Mucosa of descending colon (tissue), 3 donors: ENCODE results near the gene ZNF791. TPM values are rescaled to one million over a fixed set of nuclear protein-coding genes. Genes with fewer than 3 reads are reported as not detected.
A peak's percentile ranks its signal among the peaks of the same experiment; 100 is the strongest.
"Not testable (repeated sequence)": the region's sequence is repeated elsewhere in the genome, so short reads cannot be mapped to it uniquely, and the experiment has no call there.

ENCODE experiments used
- ATAC-seq: fragments of 200-7000 bp; cut with Tn5 transposase; one replicate; pipeline ENCODE4 v1.9.1; 2020; ENCODE audit warnings: mild to moderate bottlenecking, moderate library complexity
- DNase-seq, 3 donors: peaks; one replicate each; pipeline ENCODE4 v3.0.0-alpha.2; 2020
- H3K36me3 ChIP-seq: fragments of 200-600 bp; one replicate; pipeline ENCODE4 v1.8.0; 2021; ENCODE audit warnings: low read depth, mild to moderate bottlenecking
- H3K4me1 ChIP-seq: fragments of 200-600 bp; one replicate; pipeline ENCODE4 v1.8.0; 2021; ENCODE audit warnings: low read depth, mild to moderate bottlenecking
- H3K4me3 ChIP-seq: fragments of 200-600 bp; one replicate; pipeline ENCODE4 v1.8.0; 2021; ENCODE audit warnings: mild to moderate bottlenecking
- H3K9me3 ChIP-seq: fragments of 200-600 bp; one replicate; pipeline ENCODE4 v1.8.0; 2021; ENCODE audit warnings: mild to moderate bottlenecking
- CTCF ChIP-seq: fragments of 200-600 bp; IDR thresholded peaks from one replicate; pipeline ENCODE4 v1.8.0; 2022; ENCODE audit warnings: antibody characterized with exemption, mild to moderate bottlenecking
- intact Hi-C, 2 donors: fragments of 100-400 bp; cut with DNase I in 1 of 2; cut with micrococcal nuclease in 1 of 2; formaldehyde crosslinking; loops; one replicate each; pipeline versions ENCODE4 v1.11.0 to v1.11.1; 2022; cut with DNase I, micrococcal nuclease
- total RNA-seq, 3 donors: library from RNA; stranded (reverse); fragmentation: NEBNext Ultra II Directional in 2 of 3; extraction: Animal tissue kit (Norgen Biotek cat#: 25700) in 2 of 3; gene quantifications; one replicate each; pipeline versions ENCODE4 v1.2.1 to v1.2.4, GENCODE V29; 2021 to 2023
- donor health status: DM: no; HTN: no; CAD: no; lungs with moderate emphysema.
- donor health status: DM: no; HTN: no; CAD: no.
- donor health status: DM: no; HTN: yes; CAD: no.

Gene ZNF791
- total RNA-seq, 3 donors from 2014 or later: 22.5 to 29.7 (median 26.9) TPM

- DNase-seq: no peak
- no peak for TF ChIP-seq CTCF
- no peaks in the 10 kb centered on the region for H3K36me3 ChIP-seq
Observed at GRCh38 chr19:12597594-12597993, 13.1 kb upstream of the ZNF791 start.

GRCh38 chr19:12603714-12604113, 7.0 kb upstream of the ZNF791 start:
- TF ChIP-seq CTCF: no peak
- intact Hi-C loops: no loop called here
- DNase-seq (no peak), ATAC-seq (peak; percentile 31)
- Histone ChIP-seq H3K36me3 (no peaks in the 10 kb centered on the region), H3K4me3 (no peak overlapping the region), H3K4me1 (no peaks in the 10 kb centered on the region), H3K9me3 (no peaks in the 10 kb centered on the region)

More at GRCh38 chr19:12597594-12597993, 13.1 kb upstream of the ZNF791 start:
- Histone ChIP-seq H3K9me3 (no peaks in the 10 kb centered on the region), H3K4me1 (no peaks in the 10 kb centered on the region), H3K4me3 (no peak overlapping the region)
- no peak for ATAC-seq
- intact Hi-C loops: no loop called here

DNA sequence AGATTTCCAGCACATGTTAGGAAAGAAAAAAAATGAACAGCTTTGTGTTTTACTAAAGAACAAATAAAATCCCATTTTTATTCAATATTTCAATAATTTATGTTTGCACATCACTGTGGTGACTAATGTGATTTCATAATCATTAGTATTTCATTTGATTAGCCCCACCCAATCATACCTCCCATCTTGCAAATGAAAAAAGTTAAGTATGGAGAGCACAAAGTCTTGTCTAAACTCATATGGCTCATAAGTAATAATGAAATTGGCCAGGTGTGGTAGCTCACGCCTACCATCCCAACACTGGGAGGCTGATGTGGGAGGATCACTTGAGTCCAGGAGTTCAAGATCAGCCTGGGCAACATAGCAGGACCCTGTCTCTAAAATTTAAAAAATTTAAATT, 3.9 kb upstream of the ZNF791 start:
- H3K36me3 ChIP-seq: no peaks in the 10 kb centered on the region
- TF ChIP-seq CTCF: no peak

DNA sequence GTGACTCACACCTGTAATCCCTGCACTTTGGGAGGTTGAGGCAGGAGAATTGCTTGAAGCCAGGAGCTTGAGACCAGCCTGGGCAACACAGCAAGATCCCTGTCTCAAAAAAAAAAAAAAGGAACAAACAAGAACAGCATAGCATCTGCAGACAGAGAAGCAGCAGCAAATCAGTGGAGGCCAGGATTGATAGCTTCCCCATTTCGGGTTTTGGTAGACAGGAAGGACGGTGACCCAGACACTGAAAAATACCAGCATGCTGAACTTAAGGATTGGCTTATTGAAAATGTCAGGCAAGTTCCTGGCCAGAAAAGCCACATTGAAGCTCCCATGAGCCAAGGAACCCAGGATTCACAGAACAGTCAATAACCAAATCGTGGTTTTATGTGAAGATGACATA, 3.1 kb upstream of the ZNF791 start:
- H3K9me3 ChIP-seq: no peaks in the 10 kb centered on the region
- peaks cover 21% of the 10 kb centered on the region for H3K4me1 ChIP-seq
- intact Hi-C loops: no loop called here
- ATAC-seq: no peak
- H3K36me3 ChIP-seq: no peaks in the 10 kb centered on the region
- TF ChIP-seq CTCF: no peak
- no peak overlapping the region for H3K4me3 ChIP-seq
- DNase-seq: no peak

More for the DNA sequence above, 3.9 kb upstream of the ZNF791 start:
- DNase-seq: no peak
- Histone ChIP-seq H3K4me3 (no peak overlapping the region), H3K9me3 (no peaks in the 10 kb centered on the region), H3K4me1 (peaks cover 16% of the 10 kb centered on the region)
- no peak for ATAC-seq
- intact Hi-C loops: no loop called here

GRCh38 chr19:12611361-12611699, 610 bp downstream of the ZNF791 start:
- TF ChIP-seq CTCF: no peak
- H3K36me3 ChIP-seq: no peaks in the 10 kb centered on the region
- peaks cover 21% of the 10 kb centered on the region for H3K4me1 ChIP-seq
- H3K4me3 ChIP-seq: peak overlapping the region; percentile 100
- intact Hi-C loops: no loop called here
- peak; percentile 79 for ATAC-seq
- peak; percentile 76 to 81 (median 81) for DNase-seq
- H3K9me3 ChIP-seq: no peaks in the 10 kb centered on the region

- peaks cover 3% of the 10 kb centered on the region for H3K4me1 ChIP-seq
- no peaks in the 10 kb centered on the region for H3K9me3 ChIP-seq
- intact Hi-C loops: no loop called here
- no peak for DNase-seq
- no peak for TF ChIP-seq CTCF
- ATAC-seq: no peak
- H3K36me3 ChIP-seq: no peaks in the 10 kb centered on the region
- no peak overlapping the region for H3K4me3 ChIP-seq
Observed at GRCh38 chr19:12617646-12618045, 6.9 kb downstream of the ZNF791 start.

DNA sequence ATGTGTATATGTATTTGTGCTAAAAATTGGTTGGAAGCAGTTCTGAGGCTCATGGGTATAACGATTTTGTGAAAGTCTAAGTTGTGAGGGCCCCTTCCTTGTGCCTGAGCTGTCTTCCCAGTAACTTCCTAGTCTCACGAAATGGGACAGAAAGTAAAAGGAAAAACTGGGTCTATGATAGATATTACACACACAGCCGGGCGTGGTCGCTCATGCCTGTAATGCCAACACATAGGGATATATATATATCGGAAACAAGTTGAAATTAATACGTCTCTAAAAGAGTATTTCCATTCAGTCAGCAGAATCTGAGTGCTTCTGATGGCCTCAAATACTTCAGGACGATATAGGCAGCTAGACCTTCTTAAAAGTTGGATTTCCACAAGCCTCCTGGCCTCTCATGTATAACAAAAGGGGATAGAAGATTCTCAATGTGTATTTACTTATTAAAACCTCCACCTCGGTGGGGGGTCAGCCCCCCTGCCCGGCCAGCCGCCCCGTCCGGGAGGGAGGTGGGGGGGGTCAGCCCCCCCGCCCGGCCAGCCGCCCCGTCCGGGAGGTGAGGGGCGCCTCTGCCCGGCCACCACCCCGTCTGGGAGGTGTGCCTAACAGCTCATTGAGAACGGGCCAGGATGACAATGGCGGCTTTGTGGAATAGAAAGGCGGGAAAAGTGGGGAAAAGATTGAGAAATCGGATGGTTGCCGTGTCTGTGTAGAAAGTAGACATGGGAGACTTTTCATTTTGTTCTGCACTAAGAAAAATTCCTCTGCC, 10.7 kb downstream of the ZNF791 start:
- DNase-seq, H3K4me1 ChIP-seq, intact Hi-C loops, H3K4me3 ChIP-seq, ATAC-seq, H3K9me3 ChIP-seq: not testable (repeated sequence)
- H3K36me3 ChIP-seq: peaks cover 16% of the 10 kb centered on the region
